ENCODE results near the gene RBKS.
A peak's percentile ranks its signal among the peaks of the same experiment; 100 is the strongest.
"Not testable (repeated sequence)": the region's sequence is repeated elsewhere in the genome, so short reads cannot be mapped to it uniquely, and the experiment has no call there.

RBKS gene

DNA sequence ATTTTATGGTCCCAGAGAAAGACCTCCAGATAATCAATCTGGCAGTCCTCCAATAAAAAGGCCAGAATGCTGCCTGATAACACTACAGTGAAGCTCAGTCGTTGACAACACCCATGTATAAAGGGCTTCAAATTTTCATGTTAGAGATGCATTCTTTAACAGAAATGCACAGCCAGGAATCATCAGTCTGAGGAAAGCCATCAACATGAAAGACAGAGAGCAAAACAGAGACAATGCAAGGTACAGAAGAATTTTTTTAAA, 14.1 kb upstream of the RBKS start:
- peak; percentile 21 for DNase-seq (ENCODE audit: low spot score)

DNA sequence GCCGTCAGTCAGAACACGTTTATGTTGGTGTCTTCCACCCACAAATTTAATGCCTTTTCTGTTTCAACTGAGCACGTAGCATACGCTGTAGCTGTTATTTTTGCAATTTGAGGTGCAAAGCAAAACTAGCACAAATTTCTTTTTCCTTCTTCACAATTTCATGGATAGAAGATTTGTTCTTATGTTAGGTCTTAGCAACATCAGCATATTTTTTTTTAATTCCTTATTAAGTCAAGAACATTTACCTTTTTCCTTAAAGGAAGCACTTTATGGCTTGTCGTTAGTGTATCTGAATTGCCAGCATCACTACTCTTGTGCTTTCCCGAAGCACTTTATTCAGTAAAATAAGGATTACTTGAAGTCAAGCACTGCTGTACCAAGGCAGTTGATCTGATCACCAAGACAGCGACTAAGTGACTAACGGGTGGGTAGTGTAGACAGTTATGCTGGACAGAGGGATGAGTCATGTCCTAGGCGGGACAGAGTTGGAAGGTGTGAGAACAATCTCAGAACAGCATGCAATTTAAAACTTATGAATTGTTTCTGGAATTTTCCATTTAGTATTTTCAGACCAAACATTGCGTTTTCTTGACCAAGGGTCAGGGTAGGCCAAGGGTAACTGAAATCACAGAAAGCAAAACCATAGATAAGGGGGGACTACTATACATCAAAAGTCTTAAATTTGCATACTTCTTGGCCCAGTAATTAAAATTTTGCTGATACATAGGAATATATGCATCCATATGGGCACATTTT, 13.6 kb upstream of the RBKS start:
- DNase-seq (ENCODE audit: low spot score): peak; percentile 26

DNA sequence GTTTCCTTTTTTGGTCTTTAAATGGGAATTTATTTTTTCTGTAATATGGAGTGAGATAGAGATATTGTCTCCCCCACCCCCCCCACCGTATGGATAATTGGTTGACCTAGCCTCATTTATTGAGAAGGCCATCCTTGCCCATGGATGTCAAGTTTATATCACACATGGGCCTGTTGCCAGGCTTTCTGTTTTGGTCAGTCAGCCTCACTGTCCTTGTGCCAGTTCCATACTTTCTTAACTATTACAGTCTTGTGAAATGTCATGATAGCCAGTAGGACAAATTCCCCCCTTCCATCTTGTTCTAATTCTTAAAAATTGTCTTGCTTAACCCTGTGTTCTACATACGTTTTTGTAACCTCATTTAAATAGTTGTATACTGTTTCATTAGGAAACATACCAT, 12.8 kb upstream of the RBKS start:
- DNase-seq (ENCODE audit: low spot score): no peak

DNA sequence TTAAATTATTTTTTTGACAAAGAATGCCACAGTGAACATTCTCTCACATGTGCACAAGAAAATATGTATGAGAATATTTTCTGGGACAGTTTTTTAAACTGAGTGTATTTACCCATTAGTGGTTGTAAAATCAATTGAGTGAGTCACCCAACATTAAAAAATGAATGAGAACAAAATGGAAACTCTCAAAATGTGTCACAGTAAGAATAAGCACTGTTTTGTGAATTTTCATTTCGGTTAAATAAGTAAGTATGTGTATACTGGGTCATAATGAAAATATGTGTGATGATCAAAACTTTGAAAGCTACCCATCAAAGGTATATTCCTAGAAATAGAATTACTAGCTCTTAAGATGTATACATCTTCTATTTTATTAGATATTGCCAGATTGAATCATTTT, 11.9 kb upstream of the RBKS start:
- DNase-seq (ENCODE audit: low spot score): no peak

DNA sequence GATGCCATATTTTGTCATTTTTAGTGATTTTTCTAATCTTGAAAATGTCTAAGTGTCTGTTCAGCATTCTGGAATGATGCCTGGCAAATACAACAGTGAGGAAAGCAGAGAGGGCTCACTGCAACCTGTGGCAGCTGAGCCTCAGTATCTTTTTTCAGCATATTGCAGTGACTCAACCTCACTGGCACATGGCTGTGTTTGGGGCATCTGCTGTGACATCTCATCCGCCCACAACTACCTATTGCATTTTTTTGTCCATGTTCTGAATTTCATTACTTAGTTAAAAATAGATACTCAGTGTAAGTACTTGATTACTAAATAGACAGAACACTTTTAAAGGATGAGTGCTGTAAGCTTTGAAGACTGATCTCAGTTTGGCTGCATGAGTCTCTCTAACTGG, 11.0 kb upstream of the RBKS start:
- DNase-seq (ENCODE audit: low spot score): peak; percentile 33

DNA sequence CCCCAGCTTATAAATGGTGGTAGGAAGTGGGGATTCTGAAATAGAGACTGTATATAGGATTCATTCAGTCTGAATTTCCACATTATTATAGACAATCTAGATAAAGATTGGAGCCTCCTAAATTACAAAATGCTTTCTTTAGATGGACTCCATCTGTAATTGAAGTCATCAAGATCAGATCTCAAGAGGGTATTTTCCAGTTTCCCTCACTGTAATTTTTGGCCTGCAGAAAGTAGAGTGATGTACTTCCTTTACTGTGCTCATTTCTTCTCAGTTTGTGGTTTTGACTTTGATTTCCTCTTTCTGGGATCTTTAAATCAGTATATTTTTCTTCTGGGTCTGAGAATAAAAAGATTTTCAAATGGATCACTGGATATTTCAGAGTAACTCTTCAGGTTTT, 7.5 kb upstream of the RBKS start:
- DNase-seq (ENCODE audit: low spot score): no peak

DNA sequence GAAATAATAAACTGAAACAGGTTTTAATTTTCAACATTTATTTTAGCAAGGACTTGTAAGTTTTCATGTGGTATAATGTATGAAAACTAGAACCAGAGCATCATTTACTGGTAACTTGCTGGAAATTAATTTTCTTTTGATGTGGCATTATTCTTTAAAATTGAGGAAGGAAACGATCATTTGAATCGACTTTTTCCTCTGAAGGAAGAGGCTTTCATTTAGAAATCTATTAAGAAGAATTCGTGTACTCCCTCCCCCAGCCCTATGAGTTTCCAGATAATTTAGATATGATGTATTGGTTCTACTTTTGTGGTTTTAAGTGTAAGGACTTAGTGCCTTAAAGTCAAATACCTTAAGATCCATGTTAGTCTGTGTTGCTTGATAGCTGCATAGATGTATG, 2.8 kb upstream of the RBKS start:
- DNase-seq (ENCODE audit: low spot score): no peak

DNA sequence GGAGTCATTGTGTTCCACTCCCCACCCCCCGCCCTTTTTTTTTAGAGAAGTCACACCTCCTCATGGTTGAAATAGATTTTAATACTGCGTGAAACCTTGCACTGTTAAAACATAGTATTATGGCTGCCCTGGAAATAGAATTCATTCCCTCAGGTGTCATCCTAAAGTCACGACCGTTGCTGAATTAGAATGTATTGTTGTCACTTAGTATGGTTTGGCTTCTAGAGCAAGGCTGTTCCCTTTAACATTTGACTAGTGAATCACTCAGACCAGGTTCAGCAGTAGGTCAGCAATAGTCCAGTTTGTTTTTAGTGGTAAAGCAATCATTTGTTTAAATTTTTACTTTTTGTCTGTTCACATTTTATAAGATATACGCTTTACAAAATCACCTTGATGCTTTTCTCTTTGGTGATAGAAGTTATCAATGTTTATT, 1.5 kb upstream of the RBKS start:
- no peak for DNase-seq (ENCODE audit: low spot score)

DNA sequence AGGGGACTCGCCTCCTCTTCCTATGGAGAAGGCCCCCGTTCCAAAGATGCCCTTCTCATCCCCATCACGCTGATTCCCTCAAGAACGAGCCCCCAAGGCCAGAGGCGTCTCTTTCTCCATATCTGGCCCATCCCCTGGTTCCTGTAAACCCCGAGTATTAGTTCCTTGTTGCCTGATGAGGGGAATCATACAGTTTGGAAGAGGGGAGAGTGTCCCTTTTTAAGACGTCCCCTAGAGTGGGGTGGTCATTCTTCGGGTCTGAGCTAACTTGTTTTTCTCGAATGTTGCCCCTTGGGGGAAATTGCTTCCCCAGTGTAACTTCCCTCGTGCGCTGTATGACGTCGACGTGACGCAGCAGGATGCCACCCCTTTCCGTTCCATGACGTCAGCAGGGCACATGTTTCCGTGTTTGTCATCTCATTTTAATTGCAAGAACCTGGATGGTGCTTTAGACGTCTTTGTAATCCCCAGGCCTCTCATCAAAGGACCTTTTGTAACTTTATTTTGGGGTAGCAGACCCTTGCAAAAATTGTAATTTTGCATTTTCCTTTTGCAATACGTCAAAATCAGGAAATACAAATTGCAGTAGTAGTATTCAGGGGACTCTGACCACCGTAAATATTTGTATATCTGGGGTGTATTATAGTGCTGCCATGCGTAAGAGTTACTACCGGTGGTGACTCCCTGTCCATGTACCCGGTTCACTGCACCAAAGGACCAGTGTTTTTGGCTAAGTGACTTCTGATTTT, 911 bp upstream of the RBKS start:
- DNase-seq (ENCODE audit: low spot score): peak; percentile 89

DNA sequence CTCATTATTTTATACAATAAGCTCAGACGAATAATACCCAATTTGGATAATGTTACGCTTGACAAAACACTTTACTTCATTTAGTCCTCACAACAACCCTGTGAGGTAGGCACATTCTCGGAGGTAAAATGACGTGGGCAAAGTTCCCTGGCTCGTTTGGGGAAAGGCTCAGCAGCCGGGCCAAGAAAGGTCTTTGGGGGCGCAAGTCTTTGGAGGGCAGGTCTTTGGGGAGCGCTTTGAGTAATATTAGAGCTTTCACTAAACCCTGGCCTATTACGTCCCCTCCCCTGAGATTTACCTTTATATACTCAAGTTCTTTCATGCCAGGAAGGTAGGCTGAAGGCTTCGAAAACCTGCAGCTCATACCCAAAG, 427 bp downstream of the RBKS start:
- no peak for DNase-seq (ENCODE audit: low spot score)

DNA sequence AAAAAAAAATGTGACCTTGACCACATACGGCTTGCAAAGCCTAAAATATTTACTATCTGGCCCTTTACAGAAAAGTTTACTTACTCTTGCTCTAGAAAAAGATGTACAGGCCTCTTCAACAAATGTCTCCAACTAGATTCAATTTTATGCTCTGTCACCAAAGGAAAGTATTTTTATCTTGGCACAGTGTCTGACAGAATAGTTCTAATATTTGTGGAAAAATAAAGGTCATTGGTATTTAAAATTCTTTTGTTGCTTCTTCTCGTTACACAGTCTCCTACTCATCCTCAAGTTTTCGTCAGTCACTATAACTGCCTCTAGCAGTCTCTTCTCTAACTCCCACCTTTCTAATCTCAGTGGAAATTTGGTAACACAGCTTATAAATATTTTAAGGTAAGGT, 1.4 kb downstream of the RBKS start:
- DNase-seq (ENCODE audit: low spot score): no peak

DNA sequence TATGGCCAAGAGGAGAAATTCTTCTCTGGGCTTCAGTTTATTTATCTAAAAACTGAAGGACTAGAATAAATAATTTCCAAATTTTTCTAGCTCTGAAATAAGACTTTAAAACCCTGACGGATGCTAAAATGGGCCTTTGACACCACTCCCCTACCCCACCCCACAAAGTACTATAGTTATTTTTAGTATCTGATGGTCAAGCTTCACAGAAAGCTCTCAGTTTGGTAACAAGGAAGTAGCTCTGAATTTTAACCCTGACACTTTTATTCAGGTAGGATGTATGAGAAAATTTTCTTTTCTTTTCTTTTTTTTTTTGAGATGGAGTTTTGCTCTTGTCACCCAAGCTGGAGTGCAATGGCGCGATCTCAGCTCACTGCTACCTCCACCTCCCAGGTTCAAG, 2.4 kb downstream of the RBKS start:
- no peak for DNase-seq (ENCODE audit: low spot score)

DNA sequence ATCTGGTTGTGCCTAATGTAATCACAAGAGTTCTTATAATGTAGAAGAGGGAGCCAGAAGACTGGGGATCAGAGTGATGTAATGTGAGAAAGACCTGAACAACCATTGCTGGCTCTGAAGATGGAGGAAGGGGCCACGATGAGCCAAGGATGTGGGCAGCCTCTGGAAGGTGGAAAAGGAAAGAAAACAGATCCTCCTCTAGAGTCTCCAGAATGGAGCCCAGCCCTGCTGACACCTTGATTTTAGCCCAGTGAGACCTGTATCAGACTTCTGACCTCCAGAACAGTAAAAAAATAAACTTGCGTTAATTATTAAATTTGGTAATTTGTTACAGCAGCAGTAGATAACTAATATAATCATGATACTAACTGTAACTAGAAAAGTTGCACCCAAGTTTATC, 3.1 kb downstream of the RBKS start:
- DNase-seq (ENCODE audit: low spot score): no peak

DNA sequence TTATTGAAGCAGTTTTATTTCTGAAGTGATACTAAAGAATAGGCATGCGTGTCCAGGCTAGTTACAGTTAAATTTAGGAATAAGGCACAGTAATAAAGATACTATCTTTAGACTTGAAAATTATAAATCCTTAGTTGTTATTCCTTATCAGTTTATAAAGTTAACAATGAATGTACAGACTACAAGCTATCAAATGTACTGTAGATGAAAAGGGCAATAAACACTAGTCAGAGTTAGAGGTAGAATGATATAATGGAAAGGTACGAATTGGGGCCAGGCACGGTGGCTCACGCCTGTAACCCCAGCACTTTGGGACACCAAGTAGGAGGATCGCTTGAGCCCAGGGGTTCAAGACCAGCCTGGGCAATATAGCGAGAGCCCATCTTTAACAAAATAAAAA, 3.9 kb downstream of the RBKS start:
- DNase-seq (ENCODE audit: low spot score): no peak

DNA sequence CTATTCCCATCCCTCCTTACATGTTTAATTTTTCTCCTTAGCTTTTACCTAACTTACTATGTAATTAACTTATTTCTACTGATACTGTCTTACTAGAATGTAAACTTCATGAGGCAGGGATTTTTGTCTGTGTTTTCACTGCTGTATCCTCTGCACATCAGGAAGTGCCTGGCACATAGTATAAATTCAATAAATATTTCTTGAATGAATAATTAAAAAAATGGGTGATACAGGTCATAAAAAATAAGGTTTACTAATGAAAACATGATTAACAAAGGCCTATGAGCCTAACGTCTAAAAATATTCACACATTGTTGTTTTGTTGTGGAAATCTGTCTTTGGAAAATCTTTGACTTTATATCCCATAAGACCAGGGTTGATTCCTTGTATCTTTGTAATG, 4.5 kb downstream of the RBKS start:
- no peak for DNase-seq (ENCODE audit: low spot score)

DNA sequence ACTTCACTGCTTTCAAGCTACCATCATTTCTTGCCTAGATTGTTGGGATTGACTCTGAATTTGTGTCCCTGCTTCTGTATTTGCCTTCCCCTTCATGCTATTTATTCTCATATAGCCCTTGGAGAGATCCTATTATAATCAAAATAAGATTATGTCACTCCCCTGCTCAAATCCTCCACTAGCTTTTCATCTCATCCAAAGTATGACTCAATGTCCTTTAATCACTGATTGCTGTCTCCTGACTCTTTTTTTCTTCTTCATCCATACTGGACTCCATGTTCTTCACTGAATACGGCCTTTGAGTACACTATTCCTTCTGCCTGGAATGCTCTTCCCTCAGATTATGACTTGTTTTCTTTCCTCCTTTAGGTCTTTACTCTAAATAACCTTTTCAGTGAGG, 5.0 kb downstream of the RBKS start:
- no peak for DNase-seq (ENCODE audit: low spot score)

DNA sequence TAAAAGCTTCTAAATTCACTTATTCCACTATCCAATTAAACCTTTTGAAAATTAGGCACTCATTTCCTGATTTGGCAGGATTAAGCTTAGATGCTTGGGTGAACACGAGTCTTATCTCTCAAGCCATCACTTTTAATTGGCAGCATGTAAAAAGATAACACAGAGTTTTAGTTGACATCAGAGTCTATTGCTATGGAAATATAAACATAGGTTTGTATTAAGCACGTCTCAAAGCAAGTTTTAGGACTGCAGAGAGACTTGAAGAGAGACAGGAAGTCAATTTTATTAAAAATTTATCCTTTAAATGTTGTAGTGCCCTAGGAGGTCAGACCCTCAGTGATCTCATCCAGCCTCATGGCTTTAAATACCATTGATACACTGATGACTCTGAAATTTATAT, 5.6 kb downstream of the RBKS start:
- DNase-seq (ENCODE audit: low spot score): no peak

DNA sequence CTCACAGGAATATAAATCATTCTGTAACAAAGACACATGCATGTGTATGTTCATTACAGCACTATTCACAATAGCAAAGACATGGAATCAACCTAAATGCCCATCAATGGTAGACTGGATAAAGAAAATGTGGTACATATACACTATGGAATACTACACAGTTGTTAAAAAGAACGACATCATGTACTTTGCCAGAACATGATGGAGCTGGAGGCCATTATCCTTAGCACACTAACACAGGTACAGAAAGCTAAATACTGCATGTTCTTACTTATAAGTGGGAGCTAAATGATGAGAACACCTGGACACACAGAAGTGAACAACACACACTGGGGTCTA, 7.6 kb downstream of the RBKS start:
- DNase-seq (ENCODE audit: low spot score): not testable (repeated sequence)

DNA sequence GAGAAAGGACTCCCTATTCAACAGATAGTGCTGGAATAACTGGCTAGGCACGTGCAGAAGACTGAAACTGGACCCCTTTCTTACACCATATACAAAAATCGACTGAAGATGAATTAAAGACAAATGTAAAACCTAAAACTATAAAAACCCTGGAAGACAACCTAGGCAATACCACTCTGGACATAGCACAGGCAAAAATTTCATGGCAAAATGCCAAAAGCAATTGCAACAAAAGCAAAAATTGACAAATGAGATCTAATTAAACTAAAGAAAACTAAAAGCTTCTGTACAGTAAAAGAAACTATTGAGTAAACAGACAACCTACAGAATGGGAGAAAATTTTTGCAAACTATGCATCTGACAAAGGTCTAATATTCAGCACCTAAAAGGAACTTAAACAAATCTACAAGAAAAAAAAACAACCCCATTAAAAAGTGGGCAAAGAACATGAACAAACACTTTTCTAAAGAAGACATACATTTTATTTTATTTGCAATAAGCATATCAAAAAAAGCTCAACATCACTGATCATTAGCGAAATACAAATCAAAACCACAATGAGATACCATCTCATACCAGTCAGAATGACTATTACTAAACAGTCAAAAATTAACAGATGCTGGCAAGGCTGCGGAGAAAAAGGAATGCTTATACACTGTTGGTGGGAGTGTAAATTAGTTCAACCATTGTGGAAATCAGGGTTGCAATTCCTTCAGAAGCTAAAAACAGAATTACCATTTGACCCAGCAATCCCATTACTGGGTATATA, 8.2 kb downstream of the RBKS start:
- DNase-seq (ENCODE audit: low spot score): not testable (repeated sequence)

DNA sequence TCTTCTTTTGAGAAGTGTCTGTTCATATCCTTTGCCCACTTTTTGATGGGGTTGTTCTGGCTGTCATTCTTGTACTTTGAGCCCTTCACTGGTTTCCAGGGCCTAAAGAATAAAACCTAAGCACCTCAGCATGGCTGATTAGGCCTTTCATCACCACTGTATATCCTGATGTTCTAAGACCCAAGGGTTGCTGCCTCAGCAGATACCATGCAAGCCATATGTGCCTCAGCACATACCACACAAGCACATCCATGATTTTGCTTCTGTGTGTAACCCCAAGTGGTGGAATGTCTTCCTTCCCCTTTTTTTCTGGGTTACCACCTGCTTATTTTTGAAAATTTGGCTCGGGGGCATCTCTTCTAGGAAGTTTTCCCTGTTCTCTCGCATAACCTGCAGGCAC, 11.4 kb downstream of the RBKS start:
- DNase-seq (ENCODE audit: low spot score): no peak

DNA sequence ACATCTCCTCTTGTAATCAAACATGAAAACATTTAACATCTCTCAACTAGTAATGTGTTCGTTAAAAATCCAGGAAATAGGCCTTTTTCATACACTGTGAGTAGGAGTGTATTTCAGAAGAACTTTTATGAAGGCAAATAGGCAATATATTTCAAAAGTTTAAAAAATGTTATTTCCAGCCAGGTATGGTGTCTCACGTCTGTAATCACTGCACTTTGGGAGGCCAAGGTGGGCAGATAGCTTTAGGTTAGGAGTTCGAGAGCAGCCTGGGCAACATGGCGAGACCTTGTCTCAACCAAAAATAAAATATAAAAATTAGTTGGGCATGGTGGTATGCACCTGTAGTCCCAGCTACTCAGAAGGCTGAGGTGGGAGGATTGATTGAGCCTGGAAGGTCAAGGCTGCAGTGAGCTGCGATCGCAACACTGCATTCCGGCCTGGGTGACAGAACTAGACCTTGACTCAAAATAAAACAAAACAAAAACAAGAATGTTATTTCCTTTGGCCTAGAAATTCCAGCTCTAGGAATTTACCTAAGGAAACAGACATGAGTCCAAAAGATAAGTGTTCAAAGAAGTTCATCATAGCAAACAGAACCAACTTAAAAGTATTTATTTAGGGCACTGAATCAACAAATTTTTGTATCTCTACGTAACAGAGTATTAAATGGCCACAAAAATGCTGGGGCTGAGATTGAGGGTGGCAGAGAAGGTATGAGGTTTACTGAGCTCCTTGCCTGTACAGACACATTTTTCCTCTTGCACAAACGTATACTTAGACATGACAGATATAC, 14.9 kb downstream of the RBKS start:
- no peak for DNase-seq (ENCODE audit: low spot score)

DNA sequence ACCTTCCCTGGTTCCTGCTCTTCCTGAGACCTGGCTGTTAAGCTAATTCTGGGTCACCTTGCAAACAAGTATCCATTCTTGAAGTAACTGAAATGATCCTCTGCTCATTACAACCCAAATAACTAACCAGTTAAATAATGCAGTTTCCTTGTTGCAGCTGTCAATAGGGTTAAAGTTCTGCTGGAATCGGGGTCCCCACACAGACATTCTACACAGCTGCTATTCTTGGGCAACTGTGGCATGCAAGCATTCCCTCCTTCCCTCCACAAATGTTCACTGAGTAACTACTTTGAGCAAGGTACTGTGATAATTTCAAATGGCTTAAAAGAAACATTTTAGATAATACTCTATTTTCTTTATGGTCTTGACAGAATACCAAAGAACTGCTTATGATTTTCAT, 17.1 kb downstream of the RBKS start:
- DNase-seq (ENCODE audit: low spot score): no peak

DNA sequence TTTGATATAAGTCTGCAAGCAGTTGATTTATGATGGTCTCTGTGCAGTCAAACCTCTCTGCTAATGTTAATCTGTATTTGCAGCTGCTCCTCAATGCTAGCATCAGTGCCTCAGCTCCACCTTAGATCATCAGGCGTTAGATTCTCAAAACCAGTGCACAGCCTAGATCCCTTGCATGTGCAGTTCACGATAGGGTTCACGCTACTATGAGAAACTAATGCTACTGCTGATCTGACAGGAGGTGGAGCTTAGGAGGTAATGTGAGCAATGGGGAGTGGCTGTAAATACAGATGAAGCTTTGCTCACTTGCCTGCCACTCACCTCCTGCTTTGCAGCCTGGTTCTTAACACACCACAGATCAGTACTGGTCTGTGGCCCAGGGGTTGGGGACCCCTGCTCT, 18.4 kb downstream of the RBKS start:
- peak; percentile 36 for DNase-seq (ENCODE audit: low spot score)
